PC-9 (cell line): ENCODE data around the gene SLC39A1. TPM values are rescaled to one million over a fixed set of nuclear protein-coding genes. Genes with fewer than 3 reads are reported as not detected.

Experiments used
- BruUV-seq: library from RNA; stranded (reverse); fragments of 400-500 nt; replicated peaks from 2 replicates; lab custom pipeline; 2021; lab: Mats Ljungman, UMichigan
- CTCF ChIA-PET: fragments of 300-600 bp; sonication (Branson Sonifier 250); formaldehyde crosslinking; loops from one replicate; lab custom pipeline; 2022; ENCODE audit warnings: antibody characterized with exemption; lab: Charles Lee
- POLR2A ChIA-PET: fragments of 300-600 bp; sonication (Branson Sonifier 250); formaldehyde crosslinking; loops from one replicate; lab custom pipeline; 2022; ENCODE audit warnings: antibody characterized with exemption; ENCODE audit not compliant: unreplicated experiment; lab: Charles Lee
- DNase-seq, 2 experiments: peaks; one replicate each; pipeline versions ENCODE4 v3.0.0 to v3.0.0-alpha.2; 2015 to 2022; ENCODE audit warnings: mixed read lengths in 1 of 2
- H2AFZ ChIP-seq: fragments of 200-600 bp; sonication (generic); 2 replicates; pipeline ENCODE4 v1.8.1; 2017; ENCODE audit warnings: antibody characterized with exemption
- H3F3A ChIP-seq: fragments of 200-600 bp; sonication (generic); 2 replicates; pipeline ENCODE4 v1.8.1; 2017; ENCODE audit warnings: antibody characterized with exemption, mild to moderate bottlenecking, low read depth; ENCODE audit not compliant: insufficient read depth
- H3K27ac ChIP-seq: fragments of 200-600 bp; sonication (generic); 2 replicates; pipeline ENCODE4 v1.6.1; 2016; ENCODE audit warnings: mixed run types
- H3K27me3 ChIP-seq: fragments of 200-600 bp; sonication (generic); 2 replicates; pipeline ENCODE4 v1.6.1; 2016; ENCODE audit warnings: low read depth, mixed run types; ENCODE audit not compliant: insufficient read depth
- H3K36me3 ChIP-seq: fragments of 200-600 bp; sonication (generic); 2 replicates; pipeline ENCODE4 v1.6.1; 2016; ENCODE audit warnings: low read depth, mixed run types
- H3K4me1 ChIP-seq: fragments of 200-600 bp; sonication (generic); replicated peaks from 2 replicates; pipeline ENCODE4 v1.6.1; 2016; ENCODE audit warnings: mixed run types; ENCODE audit not compliant: insufficient read depth
- H3K4me2 ChIP-seq: fragments of 200-600 bp; sonication (generic); 2 replicates; pipeline ENCODE4 v1.6.1; 2017; ENCODE audit warnings: mixed run types
- H3K4me3 ChIP-seq: fragments of 200-600 bp; sonication (generic); 2 replicates; pipeline ENCODE4 v1.6.1; 2016; ENCODE audit warnings: mixed run types
- H3K79me2 ChIP-seq: fragments of 200-600 bp; sonication (generic); 2 replicates; pipeline ENCODE4 v1.6.1; 2017; ENCODE audit warnings: low read depth, mixed run types
- H3K9me2 ChIP-seq: fragments of 200-600 bp; sonication (generic); 2 replicates; pipeline ENCODE4 v1.8.1; 2017; ENCODE audit warnings: mild to moderate bottlenecking; ENCODE audit not compliant: insufficient read depth
- H3K9me3 ChIP-seq: fragments of 200-600 bp; sonication (generic); 2 replicates; pipeline ENCODE4 v1.8.1; 2016; ENCODE audit warnings: low read depth; ENCODE audit not compliant: insufficient read depth
- H4K20me1 ChIP-seq: fragments of 200-600 bp; sonication (generic); 2 replicates; pipeline ENCODE4 v1.8.1; 2017; ENCODE audit not compliant: insufficient read depth
- EZH2 ChIP-seq: fragments of 200-600 bp; sonication (generic); IDR thresholded peaks from 2 replicates; pipeline ENCODE4 v1.8.0; 2017; ENCODE audit warnings: antibody characterized with exemption, low read depth
- intact Hi-C: fragments of 100-400 bp; cut with micrococcal nuclease; formaldehyde crosslinking; loops from one replicate; pipeline ENCODE4 v1.10.0; 2022; ENCODE audit not compliant: unreplicated experiment
- total RNA-seq: library from RNA; stranded (reverse); gene quantifications from 2 replicates; pipeline ENCODE4 v1.2.3, GENCODE V29; 2021
- TF ChIP-seq, protein P1 (sequence below): fragments of 200-600 bp; sonication (generic); conservative IDR thresholded peaks from 2 replicates; pipeline ENCODE4 v1.6.1; 2017; ENCODE audit warnings: mixed run types, antibody characterized with exemption, mild to moderate bottlenecking, moderate library complexity

SLC39A1 gene
- total RNA-seq, 1 experiment from 2014 or later, result 141 TPM

DNA sequence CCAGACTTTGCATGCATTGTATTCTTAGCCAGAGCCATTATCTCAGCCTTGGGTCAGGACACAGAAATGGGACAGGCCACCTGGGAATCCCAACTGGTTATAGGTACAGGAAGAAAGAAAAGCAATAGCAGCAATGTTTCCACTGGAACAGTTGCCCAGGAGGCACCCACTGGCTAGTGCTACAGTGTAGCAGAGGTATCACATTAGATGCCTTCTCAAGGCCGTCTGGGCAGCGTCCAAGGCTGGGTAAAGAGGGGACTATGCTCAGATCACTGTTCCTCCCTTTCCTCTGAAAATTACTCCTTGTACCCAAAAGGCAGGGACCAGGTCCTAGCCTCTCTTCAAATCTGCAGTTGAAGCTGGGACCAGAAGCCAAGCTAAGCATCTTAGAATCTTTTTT lies 7.0 kb upstream of the SLC39A1 start:
- no peak for TF ChIP-seq EZH2
- TF ChIP-seq, protein P1, sequence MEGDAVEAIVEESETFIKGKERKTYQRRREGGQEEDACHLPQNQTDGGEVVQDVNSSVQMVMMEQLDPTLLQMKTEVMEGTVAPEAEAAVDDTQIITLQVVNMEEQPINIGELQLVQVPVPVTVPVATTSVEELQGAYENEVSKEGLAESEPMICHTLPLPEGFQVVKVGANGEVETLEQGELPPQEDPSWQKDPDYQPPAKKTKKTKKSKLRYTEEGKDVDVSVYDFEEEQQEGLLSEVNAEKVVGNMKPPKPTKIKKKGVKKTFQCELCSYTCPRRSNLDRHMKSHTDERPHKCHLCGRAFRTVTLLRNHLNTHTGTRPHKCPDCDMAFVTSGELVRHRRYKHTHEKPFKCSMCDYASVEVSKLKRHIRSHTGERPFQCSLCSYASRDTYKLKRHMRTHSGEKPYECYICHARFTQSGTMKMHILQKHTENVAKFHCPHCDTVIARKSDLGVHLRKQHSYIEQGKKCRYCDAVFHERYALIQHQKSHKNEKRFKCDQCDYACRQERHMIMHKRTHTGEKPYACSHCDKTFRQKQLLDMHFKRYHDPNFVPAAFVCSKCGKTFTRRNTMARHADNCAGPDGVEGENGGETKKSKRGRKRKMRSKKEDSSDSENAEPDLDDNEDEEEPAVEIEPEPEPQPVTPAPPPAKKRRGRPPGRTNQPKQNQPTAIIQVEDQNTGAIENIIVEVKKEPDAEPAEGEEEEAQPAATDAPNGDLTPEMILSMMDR, result no peak
- H3K27ac ChIP-seq, result no peak overlapping the region
- no peaks in the 10 kb centered on the region for H3K27me3 ChIP-seq
- no peaks in the 10 kb centered on the region for H4K20me1 ChIP-seq
- no peak overlapping the region for H2AFZ ChIP-seq
- intact Hi-C loops, result no loop called here
- peaks cover 54% of the 10 kb centered on the region for H3F3A ChIP-seq
- no TSS peak for BruUV-seq
- H3K9me2 ChIP-seq, result no peaks in the 10 kb centered on the region
- peaks cover 26% of the 10 kb centered on the region for H3K4me1 ChIP-seq
- no peaks in the 10 kb centered on the region for H3K9me3 ChIP-seq
- no peak overlapping the region for H3K4me3 ChIP-seq
- no peak for DNase-seq
- H3K4me2 ChIP-seq, result no peak overlapping the region
- peaks cover 18% of the 10 kb centered on the region for H3K79me2 ChIP-seq
- POLR2A ChIA-PET, result interaction anchor here (0.6 kb wide), 1 partner anchor 29 kb away, joined by 15 read pairs; no protein-coding TSS in a partner anchor
- H3K36me3 ChIP-seq, result 0 out of 2 replicates have a peak, but pooled peaks cover 13% of the 10 kb centered on the region
- CTCF ChIA-PET, result no interaction called here

DNA sequence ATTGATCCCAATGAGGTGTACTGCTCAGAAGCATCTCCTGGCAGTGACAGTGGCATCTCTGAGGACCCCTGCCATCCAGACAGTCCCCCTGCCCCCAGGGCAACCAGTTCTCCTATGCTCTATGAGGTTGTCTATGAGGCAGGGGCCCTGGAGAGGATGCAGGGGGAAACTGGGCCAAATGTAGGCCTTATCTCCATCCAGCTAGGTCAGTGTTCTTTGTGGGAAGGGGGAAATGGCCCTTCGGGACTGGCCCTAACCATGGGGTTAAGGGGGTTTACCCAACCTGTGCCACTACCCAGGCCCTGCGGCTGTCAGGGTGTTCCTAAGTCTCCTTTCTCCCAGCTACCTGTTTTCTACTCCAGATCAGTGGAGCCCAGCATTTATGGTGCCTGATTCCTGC lies 5.6 kb upstream of the SLC39A1 start:
- BruUV-seq, result no TSS peak
- no peaks in the 10 kb centered on the region for H3K9me3 ChIP-seq
- POLR2A ChIA-PET, result interaction anchor here (0.6 kb wide), 1 partner anchor 202 kb away, joined by 6 read pairs; no protein-coding TSS in a partner anchor
- H2AFZ ChIP-seq, result no peak overlapping the region; the same call in 1 of the 2 replicates
- peak overlapping the region; percentile 90; the same call in 1 of the 2 replicates for H3K4me3 ChIP-seq
- H4K20me1 ChIP-seq, result no peaks in the 10 kb centered on the region
- peak overlapping the region; percentile 98 for H3K4me2 ChIP-seq
- peaks cover 35% of the 10 kb centered on the region for H3K4me1 ChIP-seq
- TF ChIP-seq EZH2, result no peak
- TF ChIP-seq, protein P1, result no peak
- CTCF ChIA-PET, result interaction anchor here (0.5 kb wide), 1 partner anchor 406 kb away, joined by 7 read pairs; no protein-coding TSS in a partner anchor
- H3K36me3 ChIP-seq, result 0 out of 2 replicates have a peak, but pooled peaks cover 2% of the 10 kb centered on the region
- intact Hi-C loops, result loop anchor here (10.0 kb wide), 2 partner anchors 404 to 434 kb away; partner anchors contain the start of genes S100A2 and S100A6
- no peaks in the 10 kb centered on the region for H3K27me3 ChIP-seq
- H3K79me2 ChIP-seq, result peaks cover 18% of the 10 kb centered on the region
- DNase-seq, result no peak
- H3K9me2 ChIP-seq, result no peaks in the 10 kb centered on the region
- H3K27ac ChIP-seq, result no peak overlapping the region
- peaks cover 55% of the 10 kb centered on the region for H3F3A ChIP-seq

DNA sequence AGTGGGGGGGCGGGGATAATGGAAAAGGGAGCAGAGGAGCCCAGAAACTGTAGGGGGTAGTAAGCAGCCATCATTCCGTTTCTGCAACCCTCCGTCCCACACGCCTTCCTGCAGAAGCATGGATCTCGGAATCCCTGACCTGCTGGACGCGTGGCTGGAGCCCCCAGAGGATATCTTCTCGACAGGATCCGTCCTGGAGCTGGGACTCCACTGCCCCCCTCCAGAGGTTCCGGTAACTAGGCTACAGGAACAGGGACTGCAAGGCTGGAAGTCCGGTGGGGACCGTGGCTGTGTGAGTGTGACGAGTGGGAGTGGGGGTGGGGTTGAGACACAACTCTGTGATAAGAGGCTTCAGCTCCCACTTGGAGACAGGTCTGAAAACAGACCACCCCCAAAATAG lies 5.1 kb upstream of the SLC39A1 start:
- intact Hi-C loops, result loop anchor here (10.0 kb wide), 2 partner anchors 404 to 434 kb away; partner anchors contain the start of genes S100A2 and S100A6
- Histone ChIP-seq H3K36me3 (no peaks in the 10 kb centered on the region), H3K4me1 (peaks cover 35% of the 10 kb centered on the region), H2AFZ (peak overlapping the region; percentile 89), H3K9me3 (no peaks in the 10 kb centered on the region), H3K4me3 (peak overlapping the region; percentile 90), H3F3A (peaks cover 54% of the 10 kb centered on the region), H3K27me3 (no peaks in the 10 kb centered on the region), H4K20me1 (no peaks in the 10 kb centered on the region), H3K79me2 (peaks cover 18% of the 10 kb centered on the region), H3K4me2 (peak overlapping the region; percentile 98), H3K9me2 (no peaks in the 10 kb centered on the region), H3K27ac (no peak overlapping the region)
- CTCF ChIA-PET, result interaction anchor here (1.4 kb wide), 1 partner anchor 9 kb away, joined by 6 read pairs; the partner anchor contains the start of gene JTB
- no peak for TF ChIP-seq EZH2
- TF ChIP-seq, protein P1, result no peak
- no TSS peak for BruUV-seq
- DNase-seq, result no peak
- POLR2A ChIA-PET, result interaction anchor here (0.6 to 1.7 kb wide), 2 partner anchors 10 to 203 kb away, joined by 6 to 13 read pairs; partner anchors contain the start of gene JTB
